ENCODE data around the gene CCDC126.

CCDC126 gene

GRCh38 chr7:23662124-23662983, 65.2 kb downstream of the CCDC126 start:
- Mint-ChIP-seq H3K27me3 (ENCODE audit: low read depth, poor library complexity) (peaks cover 6% of the 10 kb centered on the region), H3K4me3 (no peak overlapping the region), H3K9me3 (peaks cover 19% of the 10 kb centered on the region), H3K27ac (no peak overlapping the region), H3K36me3 (ENCODE audit: low read depth) (no peaks in the 10 kb centered on the region), H3K4me1 (no peaks in the 10 kb centered on the region)
- no peak for DNase-seq
- no peak for TF ChIP-seq CTCF (IDR thresholded peaks at IDR 0.05)

GRCh38 chr7:23662984-23663313, 65.8 kb downstream of the CCDC126 start:
- Mint-ChIP-seq H3K36me3 (ENCODE audit: low read depth) (no peaks in the 10 kb centered on the region), H3K4me1 (no peaks in the 10 kb centered on the region), H3K9me3 (peaks cover 19% of the 10 kb centered on the region), H3K27me3 (ENCODE audit: low read depth, poor library complexity) (peaks cover 6% of the 10 kb centered on the region), H3K27ac (no peak overlapping the region), H3K4me3 (no peak overlapping the region)
- TF ChIP-seq CTCF (IDR thresholded peaks at IDR 0.05): no peak
- DNase-seq: no peak

DNA sequence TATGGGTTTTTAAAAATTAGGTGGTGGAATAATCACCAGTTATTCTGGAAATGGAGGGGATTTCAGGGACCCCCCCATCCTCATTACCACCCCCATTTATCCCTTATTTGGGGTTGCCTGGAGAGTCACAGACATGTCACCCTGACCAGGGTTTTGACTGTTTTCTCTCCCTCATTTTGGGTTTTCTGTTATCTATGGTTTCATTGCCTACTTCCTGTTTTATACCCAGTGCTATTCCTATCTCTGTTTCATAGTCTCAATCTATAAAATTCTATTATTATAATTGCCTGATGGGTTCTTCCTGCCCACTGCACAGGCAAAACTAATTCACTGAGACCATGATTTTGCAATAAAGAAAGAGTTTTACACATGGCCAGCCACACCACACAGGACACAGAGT, 66.9 kb downstream of the CCDC126 start:
- no peaks in the 10 kb centered on the region for H3K4me1 Mint-ChIP-seq
- no peak for DNase-seq
- H3K36me3 Mint-ChIP-seq (ENCODE audit: low read depth): no peaks in the 10 kb centered on the region
- peaks cover 6% of the 10 kb centered on the region for H3K27me3 Mint-ChIP-seq (ENCODE audit: low read depth, poor library complexity)
- TF ChIP-seq CTCF (IDR thresholded peaks at IDR 0.05): no peak
- peaks cover 12% of the 10 kb centered on the region for H3K9me3 Mint-ChIP-seq
- H3K27ac Mint-ChIP-seq: peak overlapping the region; percentile 48
- H3K4me3 Mint-ChIP-seq: no peak overlapping the region

GRCh38 chr7:23672033-23672432, 74.9 kb downstream of the CCDC126 start:
- Mint-ChIP-seq H3K9me3 (peaks cover 19% of the 10 kb centered on the region), H3K4me1 (no peaks in the 10 kb centered on the region), H3K27ac (no peak overlapping the region), H3K4me3 (no peak overlapping the region), H3K36me3 (ENCODE audit: low read depth) (no peaks in the 10 kb centered on the region), H3K27me3 (ENCODE audit: low read depth, poor library complexity) (peaks cover 3% of the 10 kb centered on the region)
- DNase-seq: no peak
- TF ChIP-seq CTCF (IDR thresholded peaks at IDR 0.05): no peak

GRCh38 chr7:23679898-23680413, 82.8 kb downstream of the CCDC126 start, which contains the start of gene FAM221A:
Gene FAM221A, plus strand, starts transcription at chr7:23680199. Its CDS starts 20 bp downstream, at chr7:23680219.
- peaks cover 4% of the 10 kb centered on the region for H3K36me3 Mint-ChIP-seq (ENCODE audit: low read depth)
- H3K4me3 Mint-ChIP-seq: peak within 1 kb of the TSS; percentile 90
- peak; percentile 58 for TF ChIP-seq CTCF (IDR thresholded peaks at IDR 0.05)
- peak; percentile 84 for DNase-seq
- H3K27me3 Mint-ChIP-seq (ENCODE audit: low read depth, poor library complexity): peaks cover 13% of the 10 kb centered on the region
- peaks cover 5% of the 10 kb centered on the region for H3K4me1 Mint-ChIP-seq
- peaks cover 28% of the 10 kb centered on the region for H3K9me3 Mint-ChIP-seq
- no peak within 1 kb of the TSS for H3K27ac Mint-ChIP-seq
